AG20443 (cell line): Measurements from ENCODE around the gene LRRC8B.
"Not testable (repeated sequence)": the region's sequence is repeated elsewhere in the genome, so short reads cannot be mapped to it uniquely, and the experiment has no call there.

ENCODE experiments used
- DNase-seq: peaks from one replicate; pipeline ENCODE4 v3.0.0; 2012; ENCODE audit warnings: low spot score, mixed read lengths

Gene LRRC8B

DNA sequence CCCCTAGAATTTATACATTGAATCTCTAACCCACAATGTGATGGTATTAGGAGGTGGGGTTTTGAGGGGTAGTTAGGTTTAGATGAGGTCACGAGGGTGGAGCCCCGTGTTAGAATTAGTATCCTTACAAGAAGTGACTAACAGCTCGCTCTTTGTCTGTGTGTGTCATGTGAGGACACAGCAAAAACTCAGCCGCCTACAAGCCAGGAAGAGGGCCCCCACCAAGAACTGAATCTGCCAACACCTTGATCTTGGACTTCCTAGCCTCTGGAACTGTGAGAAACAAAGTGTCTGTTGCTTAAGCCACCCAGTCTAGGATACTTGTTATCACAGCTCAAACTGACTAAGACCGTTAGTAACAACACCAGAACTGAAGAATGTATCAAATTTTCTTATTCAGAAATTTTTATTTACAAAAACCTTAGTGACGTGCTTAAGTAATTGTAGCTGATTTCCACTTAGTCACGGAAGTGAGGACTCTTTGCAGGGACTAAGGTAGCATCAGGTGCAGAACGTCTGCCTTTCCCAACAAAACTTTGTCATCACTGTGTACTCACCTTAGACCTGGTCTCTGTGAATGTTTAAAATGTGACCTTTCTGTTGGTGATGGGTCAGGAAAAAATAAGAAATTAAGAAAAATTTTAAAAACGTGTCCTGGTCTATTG lies 83.8 kb downstream of the LRRC8B start:
- DNase-seq: no peak

DNA sequence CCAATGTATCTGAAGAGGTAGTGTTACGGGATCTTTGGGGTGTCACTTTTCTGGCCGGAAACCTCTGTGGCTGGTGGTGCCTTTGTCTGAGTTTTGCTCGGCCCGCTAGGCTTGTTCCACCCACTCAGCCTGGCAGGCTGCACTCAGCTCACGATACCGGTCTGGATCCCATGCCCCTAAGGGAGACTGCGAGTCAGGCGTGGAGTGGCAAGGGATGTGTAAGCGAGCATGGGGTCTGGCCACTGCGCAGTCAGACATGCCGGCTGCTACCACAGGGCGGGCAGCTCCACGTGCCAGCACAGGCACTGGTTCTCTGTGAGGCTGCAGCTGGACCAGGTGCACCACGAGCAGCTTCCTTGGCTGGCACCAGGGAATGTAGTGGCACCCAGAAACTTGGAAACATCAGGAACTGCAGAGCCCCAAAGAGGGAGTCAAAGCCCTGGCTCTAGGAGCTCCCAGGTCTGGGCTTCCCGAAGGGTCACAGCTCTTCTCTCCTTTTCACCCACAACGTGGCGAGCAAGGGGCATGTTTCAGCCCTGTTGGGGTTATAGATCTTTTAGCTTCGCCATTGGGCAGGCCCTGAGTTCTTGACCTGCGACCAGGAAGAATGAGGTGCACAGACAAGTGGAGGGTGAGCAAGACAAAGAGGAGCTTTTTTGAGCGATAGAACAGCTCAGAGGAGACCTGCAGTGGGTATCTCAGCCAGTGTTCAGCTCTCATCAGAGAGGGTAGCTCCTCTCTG lies 84.5 kb downstream of the LRRC8B start:
- no peak for DNase-seq

DNA sequence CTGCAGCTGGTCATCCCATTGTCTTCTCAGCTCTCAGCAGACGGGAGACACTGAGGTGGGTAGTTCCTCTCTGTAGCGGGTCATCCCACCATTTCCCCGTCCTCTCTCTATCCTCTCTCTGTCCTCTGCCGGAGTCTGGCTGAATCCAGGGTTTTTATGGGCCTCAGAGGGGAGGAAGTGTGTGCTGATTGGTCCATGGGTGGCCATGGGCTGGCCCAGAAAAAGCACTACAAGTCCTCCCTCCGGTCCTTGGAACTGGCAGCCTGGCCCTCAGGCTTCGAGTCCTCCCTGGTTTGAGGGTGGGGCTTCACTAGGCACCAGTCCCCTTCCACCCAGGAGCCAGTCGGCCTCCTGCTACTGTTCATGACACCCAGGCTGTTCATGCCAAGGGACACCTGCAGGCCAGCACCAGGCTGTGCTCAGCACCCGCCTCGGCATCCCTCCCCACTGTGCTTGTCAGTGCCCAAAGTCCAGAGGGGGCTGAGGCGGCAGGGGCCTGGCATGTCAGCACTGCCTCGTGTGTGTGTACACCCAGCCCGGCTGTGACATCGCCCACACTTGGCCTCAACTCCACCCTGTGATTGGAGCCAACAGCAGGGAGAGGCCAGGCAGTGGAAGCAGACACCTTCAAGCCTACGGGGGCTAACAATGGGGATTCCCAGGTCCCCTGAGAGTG lies 85.3 kb downstream of the LRRC8B start:
- no peak for DNase-seq

DNA sequence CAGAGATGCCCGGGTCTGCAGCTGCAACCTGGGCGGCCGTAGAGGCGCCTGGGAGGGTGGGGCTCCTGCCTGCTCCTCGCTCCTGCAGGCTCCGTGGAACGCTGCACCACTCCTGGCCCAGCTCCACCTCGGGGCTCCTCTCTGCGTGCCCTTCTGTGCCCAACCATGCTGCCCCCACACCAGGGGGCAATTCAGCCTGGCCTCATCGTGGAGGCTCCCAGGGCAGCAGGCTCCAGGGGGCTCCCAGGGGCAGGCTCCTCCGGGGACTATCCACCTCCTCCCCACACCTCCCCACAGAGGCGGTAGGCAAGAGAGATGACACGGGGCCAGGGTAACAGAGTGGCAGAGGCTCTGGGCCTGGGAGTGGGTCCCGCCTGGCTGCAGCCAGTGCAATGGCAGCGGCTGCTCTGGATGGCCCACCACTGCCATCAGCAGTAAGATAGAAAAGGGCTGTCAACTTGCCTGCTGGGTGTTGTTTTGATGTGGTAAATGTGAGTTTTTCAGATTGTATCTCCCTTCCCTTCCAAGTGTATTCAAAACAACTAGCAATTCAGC lies 85.9 kb downstream of the LRRC8B start:
- no peak for DNase-seq

DNA sequence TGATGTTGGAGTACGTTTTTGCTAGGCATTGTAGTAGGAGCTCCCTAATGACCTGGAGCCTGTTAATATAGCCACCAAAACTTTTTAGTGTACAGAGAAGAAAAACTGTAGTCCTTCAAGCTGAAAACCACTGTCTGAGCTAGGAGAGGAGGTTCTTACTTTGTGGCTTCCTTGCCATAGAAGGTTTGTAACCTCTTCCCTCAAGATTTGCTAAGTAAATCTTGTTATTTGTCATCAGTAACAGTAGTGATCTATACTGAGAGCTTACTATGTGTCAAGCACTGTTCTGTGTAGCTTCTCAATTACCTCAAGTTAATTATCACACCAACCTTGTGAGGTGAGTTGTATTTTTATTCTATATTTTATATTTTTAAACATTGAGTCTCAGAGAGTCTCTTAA lies 87.1 kb downstream of the LRRC8B start:
- DNase-seq: no peak

DNA sequence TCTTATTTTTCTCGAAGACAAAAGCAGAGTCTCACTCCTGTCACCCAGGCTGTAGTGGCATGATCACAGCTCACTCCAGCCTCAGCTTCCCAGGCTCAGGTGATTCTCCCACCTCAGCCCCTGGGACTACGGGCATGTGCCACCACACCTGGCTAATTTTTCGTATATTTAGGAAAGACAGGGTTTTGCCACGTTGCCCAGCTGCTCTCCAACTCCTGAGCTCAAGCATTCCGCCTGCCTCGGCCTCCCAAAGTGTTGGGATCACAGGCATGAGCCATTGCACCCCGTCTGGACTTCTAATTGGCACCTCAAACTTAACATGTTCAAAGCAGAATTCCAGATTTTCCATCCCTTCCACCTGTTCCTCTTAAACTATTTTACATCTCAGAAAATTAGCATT lies 89.3 kb downstream of the LRRC8B start:
- no peak for DNase-seq

DNA sequence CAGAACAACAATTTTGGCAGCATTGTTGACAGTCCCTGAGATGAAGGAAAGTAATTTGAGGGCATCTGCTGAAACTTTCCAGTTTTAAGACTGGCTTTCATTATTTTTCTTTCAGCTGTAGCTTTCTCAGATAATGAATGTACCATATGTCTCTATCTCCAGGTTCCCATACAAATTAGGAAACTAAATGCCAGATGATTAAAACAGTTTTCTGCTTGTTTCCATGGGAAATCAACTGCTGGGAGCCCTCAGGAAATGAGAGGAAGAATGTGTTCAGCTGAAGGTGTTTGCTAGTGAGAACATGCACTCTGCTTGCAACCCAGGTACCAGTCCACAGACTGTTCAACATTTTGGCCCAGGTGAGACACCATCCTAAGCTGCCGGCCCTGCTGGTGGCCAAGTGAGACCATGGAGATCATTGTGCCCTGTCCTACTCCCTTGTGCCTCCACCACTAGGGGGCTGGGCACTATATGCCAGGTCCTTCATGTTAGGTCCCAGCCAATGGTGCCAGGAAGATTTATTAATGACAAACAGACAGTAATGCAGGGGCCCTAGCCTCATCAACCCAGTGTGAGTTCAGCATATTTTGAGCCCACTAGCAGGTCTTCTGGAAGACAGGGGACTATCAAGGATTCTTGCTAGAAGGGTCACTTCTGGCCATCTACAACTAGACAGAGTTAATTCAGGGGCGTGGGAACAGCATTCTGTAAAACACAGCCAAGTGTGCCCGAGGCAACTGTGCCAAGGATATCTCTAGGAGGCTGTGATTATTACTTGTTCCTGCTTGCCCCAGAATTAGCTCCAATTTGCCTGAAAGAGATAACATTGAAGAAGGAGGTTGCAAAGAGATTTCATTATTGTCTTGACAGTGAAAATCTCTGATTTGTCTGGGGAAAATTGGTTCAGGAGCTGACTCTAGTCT lies 91.3 kb downstream of the LRRC8B start:
- no peak for DNase-seq

DNA sequence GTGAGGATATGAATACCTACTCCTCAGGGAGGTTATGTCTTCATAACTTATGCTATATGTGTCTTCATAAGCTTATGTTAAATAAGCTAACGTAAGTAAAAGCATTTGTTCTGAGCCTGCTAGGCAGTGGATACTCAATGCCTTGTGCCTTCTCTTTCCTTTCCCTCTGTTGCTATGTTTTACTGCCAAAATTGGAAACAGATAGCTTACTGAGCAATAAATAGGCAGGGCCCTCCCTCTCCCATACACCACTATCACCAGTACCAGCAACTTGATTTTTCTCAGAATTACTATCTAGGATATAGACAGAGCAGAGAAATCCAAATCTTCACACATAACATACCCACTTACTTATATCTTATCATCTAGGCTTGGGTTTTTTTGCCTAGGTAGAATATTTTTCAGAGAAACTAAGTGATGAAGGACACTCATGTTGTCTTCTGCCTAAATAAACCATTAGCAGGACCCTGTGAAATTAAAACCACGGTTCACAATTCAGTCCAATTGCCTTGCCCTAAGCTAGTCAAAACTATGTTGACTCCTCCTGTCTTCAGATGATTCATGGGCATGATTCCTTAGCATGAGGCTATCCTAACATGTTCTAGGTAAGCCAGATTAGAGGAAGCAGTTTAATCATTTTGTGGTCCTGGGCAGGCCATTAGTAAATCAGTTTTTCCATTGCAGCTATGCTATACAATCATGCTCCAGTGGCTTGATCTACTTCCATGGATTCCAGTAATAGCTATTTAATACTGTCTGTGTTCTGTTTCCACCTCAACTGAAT lies 92.4 kb downstream of the LRRC8B start:
- no peak for DNase-seq

DNA sequence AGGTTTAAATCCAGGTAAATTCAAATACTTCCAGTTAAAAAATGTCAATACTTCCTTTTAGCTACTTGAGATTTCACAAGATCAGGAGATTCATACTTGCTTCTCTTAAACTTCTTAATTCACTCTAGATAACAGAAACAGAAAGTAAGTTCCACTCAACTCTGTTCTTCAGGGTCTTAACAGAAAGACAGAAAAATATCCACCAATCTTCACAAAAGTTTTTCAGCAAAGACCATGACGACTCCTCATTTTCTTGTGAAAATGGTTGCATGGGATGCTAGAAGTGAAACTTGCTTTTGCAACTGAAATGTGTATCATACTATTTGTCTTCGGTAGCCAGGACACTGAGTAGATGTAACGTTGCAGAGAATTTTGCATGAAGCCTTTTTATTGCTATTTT lies 96.0 kb downstream of the LRRC8B start:
- no peak for DNase-seq

DNA sequence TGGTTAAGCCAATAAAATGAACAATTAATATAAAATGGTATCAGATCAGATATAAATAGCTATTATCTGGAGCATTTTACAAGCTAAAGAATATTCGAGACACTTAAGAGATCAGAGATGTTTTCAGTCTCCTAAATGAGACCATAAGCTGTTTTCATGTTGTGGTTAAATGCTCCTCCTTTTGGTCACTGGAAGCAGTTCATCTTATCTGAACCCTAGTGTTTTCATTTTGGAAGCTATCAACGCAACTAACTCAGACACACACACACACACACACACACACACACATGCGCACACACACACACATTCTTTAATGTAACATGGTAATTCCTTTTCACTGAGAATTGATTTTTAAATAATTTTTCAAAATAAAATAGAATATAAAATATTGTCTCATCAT lies 98.3 kb downstream of the LRRC8B start:
- DNase-seq: no peak

DNA sequence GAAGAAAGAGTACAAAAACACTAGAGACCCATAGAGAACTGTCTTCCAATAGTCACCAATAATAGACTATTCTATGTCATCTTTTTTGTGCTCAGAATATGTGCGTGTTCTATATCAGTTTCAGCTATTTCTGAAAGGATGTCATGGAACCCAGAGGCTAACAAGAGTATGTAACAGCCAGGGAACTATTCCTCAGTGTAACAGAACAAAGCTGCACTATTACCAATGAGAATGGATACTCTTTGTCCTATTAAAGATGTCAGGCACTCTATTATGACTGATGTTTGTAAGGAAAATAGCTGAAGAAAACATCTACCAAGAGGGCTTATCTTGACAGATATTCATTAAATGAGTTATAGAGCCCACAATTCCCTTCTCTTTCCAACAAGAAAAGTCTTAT lies 99.7 kb downstream of the LRRC8B start:
- no peak for DNase-seq

DNA sequence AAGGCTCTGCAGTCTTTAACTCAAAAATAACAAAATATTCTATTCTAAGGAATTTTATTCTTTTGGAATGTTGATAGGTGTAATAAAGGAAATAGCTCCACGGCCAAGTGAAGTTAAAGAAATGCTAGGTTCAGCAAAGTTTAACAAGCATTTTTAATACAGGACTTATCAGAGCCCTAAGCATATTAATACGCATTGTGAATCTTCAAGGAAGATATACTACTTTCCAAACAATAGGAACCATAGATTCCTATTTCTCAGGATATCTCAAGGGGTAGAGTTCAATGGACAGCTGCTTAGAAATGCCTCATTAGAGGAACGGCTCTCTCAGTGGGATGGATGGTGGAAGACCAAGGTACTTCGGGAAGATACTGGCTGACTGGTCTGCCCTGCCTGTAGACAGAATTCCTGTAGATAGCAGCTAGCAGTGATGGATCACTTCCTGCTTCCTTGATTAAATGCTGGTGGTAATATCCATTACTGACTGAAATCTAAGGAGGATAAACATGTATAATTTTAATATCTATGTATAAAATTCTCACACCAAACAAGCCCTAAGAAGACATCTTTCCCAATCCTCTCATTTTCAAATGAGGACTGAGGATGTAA lies 100.2 kb downstream of the LRRC8B start:
- DNase-seq: no peak

DNA sequence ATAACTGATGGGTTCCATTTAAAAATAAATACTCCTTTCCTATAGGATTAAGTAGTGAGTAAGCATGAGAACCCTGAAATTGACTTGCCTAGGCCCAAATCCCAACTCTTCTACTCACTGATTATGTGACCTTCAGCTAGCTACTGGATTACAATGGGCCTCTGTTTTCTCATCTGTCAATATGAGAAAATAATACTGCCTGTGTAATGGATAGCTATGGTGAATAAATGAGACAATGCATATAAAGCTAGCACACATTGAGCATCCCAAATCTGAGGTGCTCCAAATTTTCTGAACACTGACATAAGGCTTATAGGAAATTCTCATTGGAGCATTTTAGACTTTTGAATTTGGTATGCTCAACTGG lies 103.0 kb downstream of the LRRC8B start:
- no peak for DNase-seq

DNA sequence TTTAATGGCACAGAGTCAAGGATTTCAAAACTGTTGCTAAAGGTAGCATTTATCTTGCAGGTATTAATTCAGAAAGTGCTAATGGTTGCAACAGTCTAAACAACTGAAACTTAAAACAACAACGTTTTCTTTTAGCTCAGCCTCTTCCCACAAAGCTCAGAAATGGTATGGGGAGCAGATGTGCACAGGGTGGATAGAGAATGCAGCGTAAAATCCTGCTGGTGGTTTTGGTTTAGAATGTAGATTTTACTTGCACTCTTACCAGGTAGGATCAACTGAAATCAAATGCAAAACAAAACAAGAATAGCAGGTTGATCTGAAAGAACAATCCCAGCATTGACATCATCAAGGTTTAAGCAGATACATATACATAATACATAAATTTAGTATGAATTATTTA lies 104.5 kb downstream of the LRRC8B start:
- DNase-seq: no peak

DNA sequence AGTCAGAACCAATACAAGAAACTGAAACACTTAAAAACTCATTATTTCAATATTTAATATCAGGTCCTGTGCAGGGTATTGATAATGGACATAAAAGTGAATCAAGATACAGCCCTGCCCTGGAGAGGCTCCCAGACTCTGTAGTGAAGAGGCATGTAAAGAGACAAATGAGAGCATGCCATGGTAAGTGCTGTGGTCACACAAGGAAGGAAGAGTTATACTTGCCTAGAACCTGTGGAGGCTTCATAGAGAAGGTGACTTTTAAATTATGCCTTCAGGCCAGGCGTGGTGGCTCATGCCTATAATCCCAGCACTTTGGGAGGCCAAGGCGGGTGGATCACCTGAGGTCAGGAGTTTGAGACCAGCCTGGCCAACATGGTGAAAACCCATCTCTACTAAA lies 105.0 kb downstream of the LRRC8B start:
- DNase-seq: not testable (repeated sequence)

DNA sequence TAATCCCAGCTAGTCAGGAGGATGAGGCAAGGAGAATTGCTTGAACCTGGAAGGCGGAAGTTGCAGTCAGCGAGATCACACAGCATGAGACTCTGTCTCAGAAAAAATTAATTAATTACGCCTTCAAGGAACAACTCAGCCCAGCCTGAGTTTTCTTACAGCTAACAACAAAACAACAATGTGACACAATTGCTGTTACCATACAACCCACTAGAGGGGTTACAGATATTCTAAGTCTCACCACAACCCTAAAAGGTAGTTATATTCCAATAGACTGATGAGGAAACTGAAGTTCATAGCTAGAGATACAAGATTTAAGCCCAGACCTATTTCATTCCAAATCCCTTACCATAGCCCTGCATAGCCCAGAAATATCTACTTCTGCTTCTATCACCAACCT lies 105.4 kb downstream of the LRRC8B start:
- DNase-seq: no peak

DNA sequence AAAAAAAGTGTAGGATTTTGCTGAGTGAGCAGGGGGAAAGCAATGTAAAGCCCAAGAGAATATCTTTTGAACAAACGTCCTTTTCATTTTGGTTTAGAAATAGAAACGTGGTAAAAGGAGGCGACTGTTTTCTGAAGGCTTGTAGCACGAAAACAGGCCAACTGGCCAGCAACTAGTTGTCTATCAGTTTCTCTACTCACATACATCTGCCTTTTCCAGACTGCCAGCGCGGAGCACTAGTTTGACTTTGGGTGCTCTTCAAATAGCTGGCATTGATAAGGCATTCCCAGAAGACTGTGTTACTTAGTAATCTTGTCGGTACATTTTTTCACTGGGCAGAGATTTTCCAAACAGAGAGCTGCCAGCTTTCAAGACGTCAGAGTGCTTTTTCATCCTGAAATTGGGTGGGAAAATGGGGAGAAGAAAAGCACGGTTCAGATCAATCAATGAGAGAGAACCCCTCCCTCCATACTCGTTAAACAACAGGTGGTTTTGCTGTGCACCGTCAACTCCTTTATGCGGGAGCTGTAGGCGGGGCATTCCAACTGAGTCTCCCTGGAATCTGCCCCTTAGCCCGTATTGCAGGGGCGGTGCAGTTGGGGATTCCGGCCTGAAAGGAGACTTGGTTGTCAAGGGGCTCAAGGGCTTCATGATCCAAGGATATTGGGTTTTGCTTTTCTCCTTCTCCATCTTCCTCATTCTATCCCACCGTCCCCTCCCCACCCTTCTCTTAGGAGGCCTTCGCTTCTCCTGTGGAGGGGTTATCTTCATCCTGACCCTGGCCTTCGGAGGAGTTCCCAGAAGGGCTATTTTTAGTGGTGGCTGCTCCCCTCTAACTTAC lies 107.4 kb downstream of the LRRC8B start:
- no peak for DNase-seq

DNA sequence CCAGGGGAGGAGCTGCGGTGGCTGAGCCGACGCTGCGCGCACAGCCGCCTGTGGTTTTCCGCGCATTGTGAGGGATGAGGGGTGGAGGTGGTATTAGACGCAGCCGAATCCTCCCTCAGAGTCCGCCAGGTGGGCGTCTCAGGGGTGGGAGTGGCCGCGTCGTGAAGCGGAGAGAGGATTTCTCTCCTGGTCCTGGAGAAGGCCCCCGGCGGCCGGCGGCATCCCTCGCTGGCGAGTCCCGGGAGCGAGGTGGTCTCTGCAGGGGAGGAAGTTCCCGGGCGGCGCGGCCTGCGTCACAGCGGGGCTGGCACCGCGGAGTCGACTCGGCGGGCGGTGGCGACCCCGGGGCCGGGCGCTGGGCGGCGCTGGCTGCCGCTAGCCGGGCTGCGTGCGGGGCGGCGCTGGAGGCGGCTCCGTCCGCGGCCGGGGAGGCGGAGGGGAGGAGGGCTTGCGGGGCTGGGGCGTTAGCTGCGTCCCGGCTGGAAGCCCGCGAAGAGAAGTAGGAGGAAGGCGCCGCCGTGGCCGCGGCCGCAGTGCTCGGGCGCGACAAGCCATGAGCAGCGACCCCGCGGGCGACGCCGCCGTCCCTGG lies 108.1 kb downstream of the LRRC8B start, which contains the start of gene LRRC8C:
Gene LRRC8C (plus strand): TSS at position 464 of the 591 bp plus-strand sequence. CDS start 53,354 bp downstream, outside the sequence.
- peak; percentile 95 for DNase-seq

DNA sequence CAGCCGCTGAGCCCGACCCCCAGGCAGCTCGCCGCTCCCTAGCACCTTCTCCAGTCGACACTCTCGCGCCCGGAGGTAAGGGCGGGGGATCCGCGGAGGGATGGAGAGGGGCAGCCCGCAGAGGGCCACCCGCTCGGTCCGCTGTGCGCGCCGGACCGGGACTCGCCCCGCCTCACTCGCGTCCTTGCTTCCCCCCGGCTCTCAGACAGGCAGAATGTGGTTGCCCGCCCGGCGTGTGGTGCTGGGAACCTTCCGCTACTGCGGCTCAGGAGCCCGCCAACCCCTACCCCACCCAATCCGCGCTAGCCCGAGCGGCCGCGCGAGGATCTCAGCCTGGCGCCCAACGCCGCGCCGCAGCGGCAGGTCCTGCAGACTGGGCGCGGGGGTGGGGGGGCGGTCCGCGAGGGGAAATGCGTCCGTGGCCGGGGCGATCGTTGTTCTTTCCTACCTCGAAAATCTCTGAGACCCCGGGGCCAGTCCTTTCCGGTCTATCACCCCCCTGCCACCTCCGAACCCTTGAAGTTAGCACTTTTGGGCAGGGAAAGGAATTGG lies 108.7 kb downstream of the LRRC8B start:
- peak; percentile 71 for DNase-seq
